ENCODE results near the gene TTC6. TPM values are rescaled to one million over a fixed set of nuclear protein-coding genes. Genes with fewer than 3 reads are reported as not detected.

TTC6 gene
- total and polyA plus RNA-seq, 2 of the 4 experiments (the other 2 are of a cell fraction), result under 0.01 to 0.12 TPM

- CTCF ChIA-PET, result no interaction called here
- H2AK5ac ChIP-seq (ENCODE audit: low read depth, low read length), result no peak overlapping the region
- no peaks in the 10 kb centered on the region for H4K20me1 ChIP-seq (ENCODE audit: insufficient read depth, low read length)
- no peak overlapping the region for H2BK15ac ChIP-seq (ENCODE audit: low read depth, low read length)
- peaks cover 2% of the 10 kb centered on the region; the same call in 1 of the 2 replicates for H3K4me1 ChIP-seq (ENCODE audit: control insufficient read depth, insufficient read depth, low read length)
- BruUV-seq (replicated peaks), result no TSS peak
- H3K36me3 ChIP-seq (ENCODE audit: control insufficient read depth, insufficient read depth, low read length), result no peaks in the 10 kb centered on the region
- H3K56ac ChIP-seq (ENCODE audit: extremely low read depth, insufficient read depth, low read length), result no peak overlapping the region
- TF ChIP-seq MAZ (IDR thresholded peaks at IDR 0.05; ENCODE audit: borderline replicate concordance, low read depth, low read length) (no peak), SMC3 (IDR thresholded peaks at IDR 0.05; ENCODE audit: low read depth, low read length) (no peak), NFE2L2 (IDR thresholded peaks at IDR 0.05; ENCODE audit: low read depth, low read length) (no peak), POLR2A (IDR thresholded peaks at IDR 0.05; ENCODE audit: low read depth, low read length) (no peak), RAD21 (IDR thresholded peaks at IDR 0.05; ENCODE audit: low read length) (no peak), RCOR1 (IDR thresholded peaks at IDR 0.05; ENCODE audit: insufficient replicate concordance, low read length) (no peak)
- TF ChIP-seq, protein P1, sequence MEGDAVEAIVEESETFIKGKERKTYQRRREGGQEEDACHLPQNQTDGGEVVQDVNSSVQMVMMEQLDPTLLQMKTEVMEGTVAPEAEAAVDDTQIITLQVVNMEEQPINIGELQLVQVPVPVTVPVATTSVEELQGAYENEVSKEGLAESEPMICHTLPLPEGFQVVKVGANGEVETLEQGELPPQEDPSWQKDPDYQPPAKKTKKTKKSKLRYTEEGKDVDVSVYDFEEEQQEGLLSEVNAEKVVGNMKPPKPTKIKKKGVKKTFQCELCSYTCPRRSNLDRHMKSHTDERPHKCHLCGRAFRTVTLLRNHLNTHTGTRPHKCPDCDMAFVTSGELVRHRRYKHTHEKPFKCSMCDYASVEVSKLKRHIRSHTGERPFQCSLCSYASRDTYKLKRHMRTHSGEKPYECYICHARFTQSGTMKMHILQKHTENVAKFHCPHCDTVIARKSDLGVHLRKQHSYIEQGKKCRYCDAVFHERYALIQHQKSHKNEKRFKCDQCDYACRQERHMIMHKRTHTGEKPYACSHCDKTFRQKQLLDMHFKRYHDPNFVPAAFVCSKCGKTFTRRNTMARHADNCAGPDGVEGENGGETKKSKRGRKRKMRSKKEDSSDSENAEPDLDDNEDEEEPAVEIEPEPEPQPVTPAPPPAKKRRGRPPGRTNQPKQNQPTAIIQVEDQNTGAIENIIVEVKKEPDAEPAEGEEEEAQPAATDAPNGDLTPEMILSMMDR (conservative IDR thresholded peaks at IDR 0.05; ENCODE audit: low read depth, low read length), result no peak
- TF ChIP-seq, protein P2, sequence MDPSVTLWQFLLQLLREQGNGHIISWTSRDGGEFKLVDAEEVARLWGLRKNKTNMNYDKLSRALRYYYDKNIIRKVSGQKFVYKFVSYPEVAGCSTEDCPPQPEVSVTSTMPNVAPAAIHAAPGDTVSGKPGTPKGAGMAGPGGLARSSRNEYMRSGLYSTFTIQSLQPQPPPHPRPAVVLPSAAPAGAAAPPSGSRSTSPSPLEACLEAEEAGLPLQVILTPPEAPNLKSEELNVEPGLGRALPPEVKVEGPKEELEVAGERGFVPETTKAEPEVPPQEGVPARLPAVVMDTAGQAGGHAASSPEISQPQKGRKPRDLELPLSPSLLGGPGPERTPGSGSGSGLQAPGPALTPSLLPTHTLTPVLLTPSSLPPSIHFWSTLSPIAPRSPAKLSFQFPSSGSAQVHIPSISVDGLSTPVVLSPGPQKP (IDR thresholded peaks at IDR 0.05; ENCODE audit: borderline replicate concordance, low read depth, low read length), result no peak
- H3K4me2 ChIP-seq (ENCODE audit: low read depth, low read length), result no peak overlapping the region
- H2AK9ac ChIP-seq (replicated peaks; ENCODE audit: low read depth, low read length, poor library complexity), result no peak overlapping the region
- H2BK120ac ChIP-seq (ENCODE audit: low read depth, low read length), result no peak overlapping the region
- H4K5ac ChIP-seq (ENCODE audit: low read depth, low read length), result no peak overlapping the region
- H3K23ac ChIP-seq (ENCODE audit: low read depth, low read length), result no peak overlapping the region
- no peak overlapping the region for H2BK5ac ChIP-seq (ENCODE audit: low read depth, low read length, poor library complexity, severe bottlenecking)
- 55% methylated on average over 2 of the region's 9 CpGs; no CpG with 5 or more reads in 1 of the 2 experiments for WGBS, 2 experiments (ENCODE audit: extremely low coverage in 2 of 2, insufficient read length in 1 of 2)
- no peak overlapping the region for H3K14ac ChIP-seq (replicated peaks; ENCODE audit: low read depth, low read length)
- H3K27me3 ChIP-seq (ENCODE audit: control insufficient read depth, insufficient read depth, low read length), result peaks cover 86% of the 10 kb centered on the region
- no peak overlapping the region for H3K4ac ChIP-seq (ENCODE audit: low read depth, low read length)
- no peak overlapping the region for H2AFZ ChIP-seq (replicated peaks; ENCODE audit: low read length, poor library complexity)
- ATAC-seq (ENCODE audit: low read depth) (no peak), DNase-seq (no peak)
- H3K9me3 ChIP-seq (ENCODE audit: control insufficient read depth, insufficient read depth, low read length), result peaks cover 23% of the 10 kb centered on the region
- intact Hi-C loops (cut with micrococcal nuclease), result no loop called here
- no peak overlapping the region for H3K27ac ChIP-seq (ENCODE audit: insufficient read depth, low read length)
- dilution Hi-C loops (cut with HindIII; ENCODE audit: low sequenced_read_pairs, unreplicated experiment), result no loop called here
- in situ Hi-C loops (cut with MboI; ENCODE audit: low sequenced_read_pairs), result no loop called here
- H2BK20ac ChIP-seq (ENCODE audit: low read depth, low read length), result no peak overlapping the region
- H4K8ac ChIP-seq (ENCODE audit: low read depth in 2 of 2, low read length in 2 of 2), result no peak overlapping the region
- POLR2A ChIA-PET (ENCODE audit: unreplicated experiment), result no interaction called here
- H3K9ac ChIP-seq (ENCODE audit: low read depth, low read length), result no peak overlapping the region
- H3K9me1 ChIP-seq (ENCODE audit: insufficient read depth, low read length), result no peaks in the 10 kb centered on the region
- no peak overlapping the region for H4K91ac ChIP-seq (ENCODE audit: insufficient read depth, low read depth, low read length)
- H3K79me1 ChIP-seq (ENCODE audit: low read depth in 1 of 2, low read length in 2 of 2), result no peaks in the 10 kb centered on the region
- H3K18ac ChIP-seq (ENCODE audit: low read depth, low read length), result no peak overlapping the region
- H3K4me3 ChIP-seq (ENCODE audit: insufficient read depth, low read depth, low read length), result no peak overlapping the region
Observed at GRCh38 chr14:37603688-37604251, 8.3 kb downstream of the TTC6 start.

Data from IMR-90 (cell line).